Stimulated activated CD4-positive, alpha-beta T cell treated with anti-CD3 and anti-CD28 coated beads, Interleukin-4, amount 100 ng/mL, for 4 hours (primary cell): Measurements from ENCODE around the gene GPR26.

Source experiments
- DNase-seq, 2 experiments: peaks; one replicate each; pipeline ENCODE4 v3.0.0-alpha.2; 2020

The GPR26 gene, protein sequence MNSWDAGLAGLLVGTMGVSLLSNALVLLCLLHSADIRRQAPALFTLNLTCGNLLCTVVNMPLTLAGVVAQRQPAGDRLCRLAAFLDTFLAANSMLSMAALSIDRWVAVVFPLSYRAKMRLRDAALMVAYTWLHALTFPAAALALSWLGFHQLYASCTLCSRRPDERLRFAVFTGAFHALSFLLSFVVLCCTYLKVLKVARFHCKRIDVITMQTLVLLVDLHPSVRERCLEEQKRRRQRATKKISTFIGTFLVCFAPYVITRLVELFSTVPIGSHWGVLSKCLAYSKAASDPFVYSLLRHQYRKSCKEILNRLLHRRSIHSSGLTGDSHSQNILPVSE

DNA sequence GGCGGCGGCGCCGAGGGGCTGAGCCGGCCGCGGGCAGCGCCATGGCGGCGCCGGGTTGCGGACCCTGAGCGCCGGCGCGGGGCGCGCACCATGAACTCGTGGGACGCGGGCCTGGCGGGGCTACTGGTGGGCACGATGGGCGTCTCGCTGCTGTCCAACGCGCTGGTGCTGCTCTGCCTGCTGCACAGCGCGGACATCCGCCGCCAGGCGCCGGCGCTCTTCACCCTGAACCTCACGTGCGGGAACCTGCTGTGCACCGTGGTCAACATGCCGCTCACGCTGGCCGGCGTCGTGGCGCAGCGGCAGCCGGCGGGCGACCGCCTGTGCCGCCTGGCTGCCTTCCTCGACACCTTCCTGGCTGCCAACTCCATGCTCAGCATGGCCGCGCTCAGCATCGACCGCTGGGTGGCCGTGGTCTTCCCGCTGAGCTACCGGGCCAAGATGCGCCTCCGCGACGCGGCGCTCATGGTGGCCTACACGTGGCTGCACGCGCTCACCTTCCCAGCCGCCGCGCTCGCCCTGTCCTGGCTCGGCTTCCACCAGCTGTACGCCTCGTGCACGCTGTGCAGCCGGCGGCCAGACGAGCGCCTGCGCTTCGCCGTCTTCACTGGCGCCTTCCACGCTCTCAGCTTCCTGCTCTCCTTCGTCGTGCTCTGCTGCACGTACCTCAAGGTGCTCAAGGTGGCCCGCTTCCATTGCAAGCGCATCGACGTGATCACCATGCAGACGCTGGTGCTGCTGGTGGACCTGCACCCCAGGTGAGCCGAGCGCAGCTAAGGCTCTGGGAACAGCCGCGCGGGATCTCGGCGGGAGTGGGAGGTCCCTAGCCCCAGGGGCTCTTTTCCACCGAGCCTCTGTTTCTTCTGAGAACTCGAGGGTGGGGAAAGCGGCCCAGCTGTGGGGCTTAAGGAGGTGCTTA lies at the start of gene GPR26:
GPR26 (plus strand) TSS at position 38 of the 919 bp plus-strand sequence; CDS start at position 91, 53 bp downstream.
- DNase-seq = no peak

DNA sequence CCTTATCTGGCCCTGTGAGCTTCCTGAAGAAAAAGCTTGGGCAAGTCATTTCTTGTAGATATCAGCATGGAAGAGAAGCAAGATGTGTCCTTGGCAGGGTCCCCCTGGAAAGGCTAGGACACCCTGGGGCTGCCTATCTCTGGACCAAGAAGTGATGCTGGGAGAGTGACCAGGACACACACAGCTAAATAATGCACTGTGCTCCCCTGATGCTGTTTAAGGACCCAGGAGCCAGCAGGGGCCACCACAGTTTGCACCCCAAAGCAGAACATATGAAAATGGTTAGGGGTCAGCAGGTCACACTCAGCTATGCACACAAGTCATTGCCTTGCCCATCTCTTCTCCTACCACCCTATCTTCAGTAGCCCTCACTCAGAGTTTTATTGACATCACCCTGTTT lies 47.9 kb upstream of the GPR26 start:
- no peak for DNase-seq

DNA sequence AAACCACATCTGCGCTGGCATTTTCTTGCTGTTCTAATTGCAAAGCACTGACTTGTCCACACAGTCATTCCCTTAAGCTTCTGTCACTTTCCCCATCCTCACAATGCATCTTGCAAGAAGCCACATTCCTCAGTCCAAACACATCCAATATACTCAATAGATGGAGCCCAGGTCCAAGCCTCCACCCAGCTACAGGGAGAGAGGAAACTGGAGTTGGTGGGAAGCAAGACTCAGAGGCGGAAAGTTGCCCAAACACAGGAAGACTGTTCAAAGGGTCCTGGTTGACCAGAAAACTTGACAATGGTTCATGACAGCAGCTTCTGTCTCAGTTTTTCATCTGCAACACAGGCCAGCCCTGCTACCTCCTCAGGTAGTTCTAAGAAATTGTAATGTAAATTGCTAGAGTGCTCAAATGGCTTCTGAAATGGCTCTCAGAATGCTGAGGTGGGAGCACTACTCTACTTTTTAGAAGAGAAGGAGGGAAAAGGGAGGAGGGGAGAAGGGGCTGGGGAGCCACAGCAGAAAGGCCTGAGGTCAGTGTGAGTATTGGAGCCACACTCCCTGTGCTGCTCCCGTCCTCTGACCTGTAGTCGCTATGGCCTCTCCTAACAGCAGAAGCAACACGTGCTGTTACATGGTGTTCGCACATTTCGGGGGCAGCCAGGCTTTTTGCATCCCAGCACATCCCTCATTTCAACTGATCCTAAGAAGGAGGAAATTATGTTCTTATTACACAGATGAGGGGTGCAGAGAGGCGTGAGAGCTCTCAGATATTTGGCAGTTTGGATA lies 46.9 kb upstream of the GPR26 start:
- no peak for DNase-seq

DNA sequence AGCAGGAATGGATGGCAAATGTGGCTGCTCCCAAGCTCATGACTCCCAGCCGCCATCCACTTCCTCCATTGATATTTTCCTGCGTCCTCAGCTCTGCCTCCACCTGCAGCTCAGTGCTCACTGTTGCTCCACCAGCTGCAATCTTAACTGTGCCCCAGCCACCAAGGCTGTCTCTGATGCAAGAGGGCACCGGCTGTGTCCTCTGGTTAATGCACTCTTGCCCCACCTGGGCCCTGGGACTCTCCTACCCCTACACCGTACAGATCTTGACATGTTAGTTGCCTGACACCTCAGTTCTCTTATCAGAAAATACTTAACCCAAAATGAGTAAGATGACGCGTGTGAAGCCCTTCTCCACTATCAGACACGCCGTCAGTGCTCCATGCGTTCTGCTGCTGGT lies 45.5 kb upstream of the GPR26 start:
- DNase-seq = no peak

DNA sequence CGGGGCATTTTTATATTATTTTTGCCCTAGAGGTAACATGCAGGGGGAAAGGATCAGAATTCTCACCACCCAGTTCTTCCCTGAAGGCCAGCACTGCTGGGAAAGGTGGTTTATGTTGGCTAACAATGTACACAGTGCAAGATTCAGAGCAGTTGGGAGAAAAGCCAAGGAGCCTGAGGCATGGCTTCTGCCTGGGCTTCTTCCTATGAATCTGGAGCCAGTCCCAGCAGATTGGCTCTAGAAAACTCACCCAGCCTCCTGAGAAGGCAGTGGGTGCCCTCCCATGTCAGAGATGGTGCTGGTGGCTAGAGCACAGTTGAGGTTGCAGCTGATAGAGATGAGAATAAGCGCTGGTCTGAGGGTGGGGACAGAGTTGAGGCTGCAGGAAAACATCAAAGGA lies 44.7 kb upstream of the GPR26 start:
- DNase-seq = no peak

DNA sequence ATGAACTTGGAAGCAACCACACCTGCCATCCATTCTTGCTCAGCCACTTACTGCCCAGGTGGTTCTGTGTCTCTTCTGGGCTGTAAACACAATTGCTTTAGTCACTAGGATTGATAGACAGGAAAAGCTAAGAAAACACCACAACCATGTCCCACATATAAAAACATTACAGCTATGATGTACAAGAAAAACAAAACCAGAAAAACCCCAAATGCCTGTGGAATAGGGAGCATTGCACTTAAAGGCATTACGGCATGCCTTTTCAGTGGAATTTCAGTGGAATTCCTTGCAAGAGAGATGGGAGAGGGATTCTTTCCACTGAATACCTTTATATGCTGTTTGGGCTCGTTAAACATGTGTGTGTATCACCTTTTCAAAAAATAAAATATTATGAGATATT lies 44.2 kb upstream of the GPR26 start:
- DNase-seq = no peak

DNA sequence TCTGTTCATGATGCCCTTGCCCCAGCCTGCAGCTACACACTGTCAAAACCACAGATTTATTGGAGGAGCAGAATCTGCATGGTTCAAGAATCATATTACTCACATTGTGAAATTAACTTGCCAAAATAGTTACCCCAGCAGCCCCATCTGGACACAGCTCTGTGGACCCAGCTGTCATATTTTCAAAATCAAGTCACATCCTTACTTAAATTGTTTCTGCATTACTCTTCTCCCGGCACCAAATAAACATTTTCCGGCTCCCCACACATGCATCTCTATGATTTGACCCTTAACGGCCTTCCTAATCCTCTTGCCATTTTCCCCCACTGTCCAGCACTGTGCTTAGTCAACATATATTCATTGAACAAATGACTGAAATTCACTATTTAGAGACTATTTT lies 43.8 kb upstream of the GPR26 start:
- no peak for DNase-seq

DNA sequence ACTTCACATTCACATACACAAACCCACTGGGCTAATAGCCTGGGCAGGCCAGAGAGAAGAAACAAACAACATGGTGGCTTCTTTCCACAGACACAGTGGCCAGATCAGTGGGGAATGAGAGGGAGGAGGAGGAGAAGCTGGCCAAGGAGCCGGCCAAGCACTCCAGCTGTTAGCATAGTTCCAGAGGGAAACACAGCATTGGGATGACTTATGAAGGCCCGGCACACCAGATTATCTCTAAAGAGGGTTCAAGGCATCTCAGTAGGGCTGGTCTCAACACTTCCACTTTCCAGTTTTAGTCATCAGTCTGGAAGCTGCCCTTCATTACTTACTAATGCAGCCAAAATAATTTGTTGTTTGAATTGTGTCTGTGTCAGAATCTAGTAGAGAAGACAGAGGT lies 42.1 kb upstream of the GPR26 start:
- no peak for DNase-seq

DNA sequence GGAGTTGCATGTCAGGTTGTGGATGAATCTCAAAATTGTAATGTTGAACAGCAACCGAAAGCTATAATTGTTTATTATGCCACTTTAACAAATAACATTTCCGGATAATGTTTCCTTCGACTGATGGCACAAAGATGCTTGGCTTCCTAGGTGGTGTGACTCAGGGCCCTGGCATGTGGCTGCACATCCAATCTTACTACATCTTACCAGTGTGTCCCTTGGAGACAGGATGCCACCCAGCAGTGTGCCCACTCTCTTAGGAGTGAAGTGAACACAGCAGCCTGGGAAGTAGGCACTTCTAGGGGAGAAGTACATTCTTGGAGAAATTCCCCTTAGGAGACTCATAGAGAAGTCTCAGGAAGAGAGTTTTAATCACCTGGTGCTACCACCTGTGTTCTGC lies 33.0 kb upstream of the GPR26 start:
- DNase-seq = no peak

DNA sequence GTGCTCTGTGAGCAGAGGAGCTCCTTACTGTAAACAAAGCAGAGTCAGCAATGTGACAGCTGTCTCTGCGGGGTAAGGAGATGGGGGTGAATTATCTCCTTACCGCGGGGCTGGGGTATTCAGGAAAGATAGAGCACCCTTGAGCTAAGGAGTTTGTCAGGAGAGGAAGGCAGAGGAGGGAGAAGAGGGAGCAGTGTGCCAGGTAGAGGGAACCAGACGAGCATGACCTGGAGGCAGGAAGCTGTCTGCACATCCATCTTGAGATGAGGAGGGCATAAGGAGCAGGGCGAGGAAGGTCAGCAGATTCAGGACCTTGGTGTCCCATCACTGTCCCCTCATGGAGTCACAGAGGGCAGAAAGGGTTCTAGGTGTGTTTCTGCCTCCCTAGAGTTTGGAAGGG lies 32.5 kb upstream of the GPR26 start:
- no peak for DNase-seq

DNA sequence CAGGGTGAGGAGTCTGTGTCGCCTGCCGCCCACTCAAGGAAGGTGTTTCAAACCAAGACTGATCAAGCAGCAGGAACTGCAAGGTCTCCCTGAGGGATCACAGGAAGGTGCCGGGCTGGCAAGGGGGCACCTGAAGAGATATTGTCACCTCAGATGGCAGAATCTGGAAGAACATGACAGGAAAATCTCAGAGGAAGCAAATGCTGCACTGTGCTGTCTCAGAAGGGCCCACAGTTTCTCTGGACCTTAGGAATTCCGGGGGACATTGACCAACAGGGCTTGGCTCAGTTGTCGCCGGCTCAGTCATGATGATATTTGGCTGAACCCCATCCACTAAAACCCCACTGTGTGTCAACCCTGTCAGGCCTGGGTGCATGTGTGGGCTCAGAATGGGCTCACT lies 31.9 kb upstream of the GPR26 start:
- no peak for DNase-seq

DNA sequence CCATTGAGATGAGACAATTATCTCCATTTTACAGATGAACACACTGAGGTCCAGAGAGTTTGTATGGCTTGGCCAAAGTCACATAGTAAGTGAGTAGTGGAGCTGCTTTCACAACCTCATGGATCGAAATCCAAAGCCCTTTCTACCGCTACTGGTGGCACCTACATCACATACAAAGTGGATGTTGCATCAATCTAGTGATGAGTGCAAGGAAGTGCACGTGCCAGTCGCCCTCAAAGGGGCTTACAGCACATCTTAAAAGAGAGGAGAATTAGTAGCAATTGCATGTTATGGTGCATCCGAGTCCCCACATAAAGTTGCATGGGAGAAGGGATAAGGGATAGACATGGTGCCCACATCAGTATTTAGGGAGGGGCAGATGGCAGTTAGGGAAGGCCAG lies 31.0 kb upstream of the GPR26 start:
- DNase-seq = no peak

DNA sequence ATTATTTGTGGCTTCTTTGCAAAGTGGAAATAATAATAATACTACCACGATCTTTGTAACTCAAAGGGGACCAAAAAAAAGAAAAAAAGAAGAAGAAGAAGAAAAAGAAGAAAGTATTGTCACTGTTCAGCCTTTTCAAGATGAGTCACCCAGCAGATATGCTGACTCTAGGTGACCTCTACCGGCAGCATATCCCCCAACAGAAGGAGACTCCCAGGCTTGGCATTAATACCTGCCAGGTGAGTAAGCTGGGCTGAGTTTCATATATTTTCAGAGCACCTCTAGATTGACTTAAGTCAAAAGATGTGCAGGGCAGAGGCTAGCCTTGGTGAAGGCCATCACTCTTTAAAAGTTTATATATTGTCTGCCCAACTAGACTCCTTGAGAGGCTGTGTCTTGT lies 30.4 kb upstream of the GPR26 start:
- no peak for DNase-seq

DNA sequence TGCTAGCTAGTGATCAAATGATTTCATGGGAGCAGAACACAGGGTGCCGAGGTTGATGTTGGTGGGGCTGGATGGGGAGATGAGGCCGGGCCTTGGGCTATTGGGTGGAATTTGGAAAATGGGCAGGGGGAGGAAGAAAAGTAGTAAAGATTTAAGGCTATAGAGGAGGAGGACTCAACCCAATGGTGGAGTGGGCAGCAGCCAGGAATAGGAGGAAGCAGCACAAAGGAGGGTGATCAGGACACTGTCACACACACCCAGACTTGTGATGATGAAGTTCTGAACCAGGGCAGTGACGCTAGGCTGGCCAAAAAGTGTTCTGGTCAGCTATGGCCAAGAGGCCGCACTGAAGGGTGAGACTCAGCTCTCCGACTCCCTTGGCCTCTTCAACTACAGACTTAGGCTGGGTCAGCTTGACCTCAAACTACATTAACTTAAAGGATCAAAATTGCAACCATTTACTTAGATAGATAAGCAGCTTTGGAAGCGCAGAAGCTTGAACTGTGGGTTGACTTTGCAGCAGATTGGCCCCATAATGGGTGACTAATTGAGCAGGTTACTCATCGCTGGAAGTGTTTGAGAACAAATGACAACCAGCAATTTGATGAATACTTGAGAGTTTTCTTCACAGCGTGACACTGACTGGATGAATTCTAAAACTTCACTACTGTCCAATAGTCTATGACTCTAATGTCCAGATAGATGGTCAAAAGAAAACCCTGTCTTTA lies 29.4 kb upstream of the GPR26 start:
- DNase-seq = no peak

DNA sequence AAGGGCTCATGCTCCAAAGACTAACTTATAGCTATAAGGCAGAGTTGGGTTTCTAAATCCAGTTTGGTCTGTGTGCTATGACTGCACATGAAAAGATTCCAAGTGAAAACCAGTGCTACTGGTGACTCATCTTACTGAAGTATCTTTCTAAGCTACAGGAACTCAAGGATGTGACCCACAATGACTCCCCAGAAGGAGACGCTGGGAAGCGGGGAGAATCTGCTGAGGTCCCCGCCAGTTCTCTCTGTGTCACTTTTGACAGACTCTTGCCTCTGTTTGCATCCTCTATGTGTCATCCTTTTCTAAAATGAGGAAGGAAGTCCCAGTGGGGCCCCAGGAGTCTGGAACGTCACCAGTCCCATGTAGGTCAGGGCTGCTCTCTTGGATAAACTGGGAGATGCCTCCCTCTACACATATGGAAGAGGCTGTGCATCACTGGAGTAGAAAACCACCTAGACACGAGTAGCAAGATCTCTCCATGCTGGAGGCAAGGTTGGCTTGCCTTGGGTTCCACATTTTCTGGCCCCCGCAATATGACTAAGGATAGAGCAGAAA lies 28.8 kb upstream of the GPR26 start:
- no peak for DNase-seq

DNA sequence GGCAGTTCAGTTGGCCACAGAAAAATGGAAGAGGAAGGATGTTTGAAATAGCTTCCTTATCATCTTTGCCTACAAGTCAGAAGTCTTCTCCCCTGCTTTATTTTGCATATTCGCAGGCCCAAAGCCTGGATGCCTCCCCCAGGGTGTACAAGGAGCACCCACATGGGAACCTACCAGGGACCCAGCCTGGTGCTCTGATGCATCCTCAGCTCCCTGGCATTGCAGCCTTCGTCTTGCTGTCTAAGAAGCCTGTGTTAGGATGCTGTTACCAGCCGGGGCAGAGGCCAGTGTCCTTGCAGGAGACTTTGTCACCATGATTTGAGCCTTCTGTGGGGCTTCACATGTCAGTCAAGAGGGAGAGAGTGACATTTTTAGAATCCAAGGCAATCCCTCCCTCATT lies 27.0 kb upstream of the GPR26 start:
- DNase-seq = no peak

DNA sequence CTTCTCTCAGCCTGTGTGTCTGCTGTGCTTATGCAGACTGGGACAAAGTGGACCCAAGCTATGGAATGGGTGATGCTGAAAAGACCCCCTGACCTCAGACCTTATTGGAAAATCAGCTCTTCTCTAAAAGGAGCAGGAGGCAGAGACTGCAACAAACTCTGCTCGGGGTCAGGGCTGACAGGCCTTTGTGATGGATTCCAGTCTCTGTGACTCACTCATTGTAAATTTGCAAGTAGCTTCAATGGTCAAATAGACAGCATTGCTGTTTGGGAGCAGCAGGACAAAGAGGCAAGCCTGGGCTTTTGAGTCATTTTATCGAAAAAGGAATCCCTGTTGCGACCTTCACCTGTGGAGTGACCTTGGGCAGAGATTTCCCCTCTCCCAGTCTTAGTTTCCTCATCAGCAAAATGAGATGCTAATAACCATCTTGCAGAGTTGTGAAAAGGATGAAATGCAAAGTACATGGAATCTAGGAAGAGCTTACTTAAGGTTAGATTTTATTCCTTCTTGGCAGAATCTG lies 26.1 kb upstream of the GPR26 start:
- DNase-seq = no peak

DNA sequence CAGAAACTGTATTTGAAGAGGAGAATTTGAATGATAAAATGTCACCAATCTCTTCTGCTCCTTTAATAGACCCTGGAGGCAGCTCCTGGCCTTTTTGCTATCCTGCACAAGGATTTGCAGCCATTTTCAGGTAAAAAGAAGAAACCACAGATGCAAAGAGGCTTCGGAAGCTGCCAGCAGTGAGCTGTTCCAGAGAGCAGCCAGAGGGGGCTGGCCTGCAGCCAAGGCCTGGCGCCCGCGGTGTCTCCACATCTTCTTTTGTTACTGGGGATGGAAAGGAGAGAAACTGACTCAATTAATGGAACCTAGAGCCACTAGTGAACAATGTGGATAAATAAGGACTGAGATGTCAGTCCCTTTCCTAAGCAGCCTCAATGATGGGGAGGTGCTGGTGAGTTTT lies 23.9 kb upstream of the GPR26 start:
- no peak for DNase-seq

DNA sequence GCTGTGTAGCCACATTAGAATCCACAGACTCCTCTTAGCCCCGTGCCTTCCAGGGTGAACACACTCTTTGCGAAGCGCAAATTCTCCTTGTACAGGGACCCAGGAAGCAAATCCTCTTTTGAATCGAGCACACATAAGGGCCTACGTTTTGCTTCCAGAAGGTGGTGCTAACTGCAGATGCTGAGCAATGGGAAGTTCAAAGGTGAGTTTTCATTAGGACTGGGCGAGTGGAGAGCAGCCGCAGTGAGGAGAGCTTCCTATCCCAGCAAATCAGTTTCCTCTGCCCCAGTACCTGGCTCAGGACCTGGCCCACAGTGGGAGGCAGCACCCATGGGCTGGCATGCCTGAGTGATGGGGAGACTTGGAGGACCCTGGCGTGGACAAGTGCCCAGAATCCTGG lies 23.5 kb upstream of the GPR26 start:
- no peak for DNase-seq

DNA sequence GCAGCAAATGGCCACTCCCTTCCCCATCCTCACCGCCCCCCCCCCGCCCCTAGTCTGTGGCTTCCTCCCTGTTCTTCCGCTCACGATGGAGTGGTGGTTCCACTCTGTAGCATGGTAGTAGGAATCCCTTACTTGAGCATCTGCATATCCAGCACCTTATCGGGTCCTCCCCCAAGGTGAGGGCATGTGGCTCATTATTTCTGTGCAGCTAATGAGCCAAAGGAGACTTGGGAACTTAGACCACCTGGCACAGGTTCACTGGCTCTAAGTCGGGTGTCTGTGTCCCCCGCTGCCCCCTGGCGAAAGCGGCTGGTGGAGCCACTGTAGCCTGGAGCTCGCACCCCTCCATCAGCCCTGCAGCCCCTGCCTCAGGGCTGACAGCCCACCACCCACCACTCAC lies 22.8 kb upstream of the GPR26 start:
- DNase-seq = no peak

DNA sequence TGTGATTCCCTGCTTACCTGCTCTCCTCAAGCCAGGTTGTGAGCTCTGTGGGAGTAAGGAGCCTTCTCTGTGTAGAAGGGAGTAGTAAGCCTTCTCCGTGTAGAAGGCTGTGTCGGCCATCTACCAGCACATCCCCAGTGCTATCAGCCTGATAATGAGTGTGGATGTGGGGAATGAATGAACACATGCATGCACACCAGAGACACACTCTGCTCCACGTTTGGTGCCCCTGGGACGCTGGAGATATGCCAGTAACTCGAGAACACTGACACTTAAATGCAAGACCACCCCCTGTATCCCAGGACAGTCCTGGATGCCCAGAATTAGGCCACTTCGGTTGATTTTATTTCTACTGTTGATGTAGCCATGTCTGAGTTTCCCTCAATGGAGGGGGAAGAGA lies 21.1 kb upstream of the GPR26 start:
- no peak for DNase-seq

DNA sequence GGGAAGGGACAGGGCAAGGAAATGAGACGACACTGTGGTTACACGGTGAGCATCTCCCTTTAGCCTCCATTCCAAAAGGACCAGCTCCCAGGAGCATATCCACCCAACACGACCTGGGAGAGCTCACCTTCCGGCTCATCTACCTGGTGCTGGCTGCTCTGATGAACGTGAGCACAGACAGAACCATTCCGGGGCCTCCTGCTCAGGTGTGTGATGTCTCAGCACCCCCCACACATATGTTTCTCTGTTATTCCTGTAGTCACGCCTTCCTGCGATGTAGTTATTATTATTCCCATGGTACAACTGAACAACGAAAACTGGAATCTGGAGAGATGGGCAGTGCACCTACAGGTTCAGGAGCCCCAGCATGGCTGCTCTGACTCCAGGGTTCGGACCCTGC lies 20.5 kb upstream of the GPR26 start:
- no peak for DNase-seq
